Measurements from ENCODE around the gene FHOD3. TPM values are rescaled to one million over a fixed set of nuclear protein-coding genes. Genes with fewer than 3 reads are reported as not detected.

FHOD3 gene
- total and polyA plus RNA-seq, 9 of the 15 experiments (the other 6 are each of a cell fraction or from before 2014, with no cell fraction given): 0.11 TPM; not detected in 8

- TF ChIP-seq CTCFL (IDR thresholded peaks at IDR 0.05; ENCODE audit: borderline replicate concordance, insufficient read depth, low read depth, low read length, poor library complexity, severe bottlenecking): no peak
- TF ChIP-seq ARID4B (CRISPR knock-in tag; IDR thresholded peaks at IDR 0.05): no peak
- no peak for TF ChIP-seq ZBTB8A (IDR thresholded peaks at IDR 0.05; ENCODE audit: partially characterized antibody)
- TF ChIP-seq RFX7 (CRISPR knock-in tag; IDR thresholded peaks at IDR 0.05): no peak
- TF ChIP-seq ZFP1 (CRISPR knock-in tag; IDR thresholded peaks at IDR 0.05): no peak
- no peak for TF ChIP-seq ZC3H4 (CRISPR knock-in tag; IDR thresholded peaks at IDR 0.05; ENCODE audit: borderline replicate concordance)
- TF ChIP-seq ZNF232 (CRISPR knock-in tag; IDR thresholded peaks at IDR 0.05): no peak
- TF ChIP-seq ZSCAN29 (IDR thresholded peaks at IDR 0.05): no peak
- TF ChIP-seq PKNOX1 (IDR thresholded peaks at IDR 0.05): no peak
- TF ChIP-seq CCNT2 (IDR thresholded peaks at IDR 0.05; ENCODE audit: borderline replicate concordance, extremely low read depth, insufficient read length, low read depth, low read length): no peak
Measured at GRCh38 chr18:36530676-36531405, 233.3 kb downstream of the FHOD3 start (continued).

Measured in K562 (cell line).